Osteoblast (primary cell): Measurements from ENCODE around the gene TALDO1. TPM values are rescaled to one million over a fixed set of nuclear protein-coding genes. Genes with fewer than 3 reads are reported as not detected.
A peak's percentile ranks its signal among the peaks of the same experiment; 100 is the strongest.

Experiments
- DNase-seq: peaks from one replicate; pipeline ENCODE4 v3.0.0; 2011; ENCODE audit warnings: low spot score, mixed read lengths; ENCODE audit not compliant: insufficient read length; ENCODE audit errors: missing footprints
- H2AFZ ChIP-seq: 2 replicates; pipeline ENCODE4 v1.6.0; 2011; ENCODE audit warnings: mild to moderate bottlenecking, low read length
- H3K27ac ChIP-seq: 2 replicates; pipeline ENCODE4 v1.5.1; 2011; ENCODE audit warnings: mild to moderate bottlenecking, low read depth, low read length, moderate library complexity
- H3K27me3 ChIP-seq: 2 replicates; pipeline ENCODE4 v1.6.0; 2012; ENCODE audit warnings: mild to moderate bottlenecking, control low read depth, inconsistent platforms, low read length, moderate library complexity; ENCODE audit not compliant: insufficient read depth
- H3K36me3 ChIP-seq: 2 replicates; pipeline ENCODE4 v1.5.1; 2011; ENCODE audit warnings: mild to moderate bottlenecking, low read length, control low read depth, moderate library complexity; ENCODE audit not compliant: insufficient read depth
- H3K4me1 ChIP-seq: 2 replicates; pipeline ENCODE4 v1.5.1; 2011; ENCODE audit warnings: mild to moderate bottlenecking, low read length, control low read depth, moderate library complexity; ENCODE audit not compliant: insufficient read depth
- H3K4me2 ChIP-seq: 2 replicates; pipeline ENCODE4 v1.6.0; 2011; ENCODE audit warnings: mild to moderate bottlenecking, low read length; ENCODE audit not compliant: insufficient read depth
- H3K4me3 ChIP-seq: fragments of 200-600 bp; sonication (generic); 3 replicates; pipeline ENCODE4 v1.5.1; 2012; ENCODE audit warnings: mild to moderate bottlenecking, low read length, inconsistent platforms; ENCODE audit not compliant: insufficient read depth
- H3K79me2 ChIP-seq: 2 replicates; pipeline ENCODE4 v1.6.0; 2012; ENCODE audit warnings: mild to moderate bottlenecking, low read length, control low read depth, inconsistent platforms; ENCODE audit not compliant: insufficient read depth
- H3K9me3 ChIP-seq: 2 replicates; pipeline ENCODE4 v1.5.1; 2011; ENCODE audit warnings: low read depth, low read length, control low read depth
- H4K20me1 ChIP-seq: 2 replicates; pipeline ENCODE4 v1.6.0; 2012; ENCODE audit warnings: mild to moderate bottlenecking, low read length, control low read depth; ENCODE audit not compliant: insufficient read depth
- total RNA-seq: library from RNA; depleted of rRNA; stranded (reverse); fragments of >200 nt; gene quantifications from 2 replicates; pipeline ENCODE4 v1.2.3, GENCODE V29; 2012
- TF ChIP-seq, protein P1 (sequence below): IDR thresholded peaks from 2 replicates; pipeline ENCODE4 v1.5.1; 2011; ENCODE audit warnings: mild to moderate bottlenecking, low read depth, low read length, moderate library complexity; ENCODE audit errors: extremely low read depth

The TALDO1 gene
- total RNA-seq, 1 donor, result 204 TPM

DNA sequence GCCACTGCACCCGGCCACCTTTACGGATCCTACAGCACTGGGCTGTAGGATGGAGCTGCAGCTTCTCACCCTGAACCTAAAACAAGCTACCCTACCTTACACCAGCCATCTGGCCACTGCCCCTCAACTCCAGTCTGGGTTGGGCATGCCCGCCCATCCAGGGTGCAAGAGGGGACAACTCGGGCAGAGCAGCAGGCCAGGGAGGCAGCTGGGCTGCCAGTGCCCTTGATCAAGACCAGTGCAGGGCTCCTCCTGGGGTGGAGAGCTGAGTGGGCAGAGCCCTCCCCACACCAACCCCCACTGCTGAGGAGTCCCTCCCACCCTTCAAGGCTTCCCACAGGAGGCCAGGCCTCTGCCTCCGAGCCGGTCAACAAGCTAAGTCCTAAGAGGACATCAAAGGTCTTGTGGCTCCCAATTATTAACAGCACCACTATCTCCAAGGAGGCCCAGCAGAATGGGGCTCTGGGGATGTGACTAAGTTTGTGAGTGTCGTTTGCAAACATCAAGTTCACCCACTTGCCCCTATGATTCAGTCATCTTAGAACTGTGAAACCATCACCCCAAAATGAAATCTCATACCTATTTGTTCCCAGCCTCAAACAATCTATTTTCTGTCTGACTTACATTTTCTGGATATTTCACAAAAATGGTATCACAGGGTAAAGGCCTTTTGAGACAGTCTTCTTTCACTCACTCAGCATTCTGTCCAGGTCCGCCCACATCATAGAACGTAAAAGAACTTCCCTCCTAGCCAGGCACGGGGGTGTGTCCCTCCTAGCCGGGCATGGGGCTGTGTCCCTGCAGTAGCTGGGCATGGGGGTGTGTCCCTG is 19.1 kb downstream of the TALDO1 start:
- no peaks in the 10 kb centered on the region for H3K9me3 ChIP-seq
- H3K27me3 ChIP-seq, result no peaks in the 10 kb centered on the region
- H2AFZ ChIP-seq, result no peak overlapping the region
- peaks cover 28% of the 10 kb centered on the region for H3K79me2 ChIP-seq
- no peak overlapping the region for H3K4me2 ChIP-seq
- peak overlapping the region; percentile 46 for H3K27ac ChIP-seq
- DNase-seq, result peak; percentile 85
- no peak overlapping the region for H3K4me3 ChIP-seq
- H4K20me1 ChIP-seq, result peaks cover 59% of the 10 kb centered on the region
- peaks cover 63% of the 10 kb centered on the region for H3K36me3 ChIP-seq
- H3K4me1 ChIP-seq, result peaks cover 20% of the 10 kb centered on the region
- TF ChIP-seq, protein P1, sequence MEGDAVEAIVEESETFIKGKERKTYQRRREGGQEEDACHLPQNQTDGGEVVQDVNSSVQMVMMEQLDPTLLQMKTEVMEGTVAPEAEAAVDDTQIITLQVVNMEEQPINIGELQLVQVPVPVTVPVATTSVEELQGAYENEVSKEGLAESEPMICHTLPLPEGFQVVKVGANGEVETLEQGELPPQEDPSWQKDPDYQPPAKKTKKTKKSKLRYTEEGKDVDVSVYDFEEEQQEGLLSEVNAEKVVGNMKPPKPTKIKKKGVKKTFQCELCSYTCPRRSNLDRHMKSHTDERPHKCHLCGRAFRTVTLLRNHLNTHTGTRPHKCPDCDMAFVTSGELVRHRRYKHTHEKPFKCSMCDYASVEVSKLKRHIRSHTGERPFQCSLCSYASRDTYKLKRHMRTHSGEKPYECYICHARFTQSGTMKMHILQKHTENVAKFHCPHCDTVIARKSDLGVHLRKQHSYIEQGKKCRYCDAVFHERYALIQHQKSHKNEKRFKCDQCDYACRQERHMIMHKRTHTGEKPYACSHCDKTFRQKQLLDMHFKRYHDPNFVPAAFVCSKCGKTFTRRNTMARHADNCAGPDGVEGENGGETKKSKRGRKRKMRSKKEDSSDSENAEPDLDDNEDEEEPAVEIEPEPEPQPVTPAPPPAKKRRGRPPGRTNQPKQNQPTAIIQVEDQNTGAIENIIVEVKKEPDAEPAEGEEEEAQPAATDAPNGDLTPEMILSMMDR, result no peak

- no peaks in the 10 kb centered on the region for H3K27me3 ChIP-seq
- peaks cover 62% of the 10 kb centered on the region for H4K20me1 ChIP-seq
Measured at GRCh38 chr11:766936-767210, 19.6 kb downstream of the TALDO1 start.

GRCh38 chr11:767238-767637 is 20.0 kb downstream of the TALDO1 start:
- H3K36me3 ChIP-seq, result peaks cover 64% of the 10 kb centered on the region
- H3K9me3 ChIP-seq, result no peaks in the 10 kb centered on the region
- no peak overlapping the region for H3K27ac ChIP-seq
- TF ChIP-seq, protein P1, result no peak
- no peaks in the 10 kb centered on the region for H3K27me3 ChIP-seq
- peaks cover 60% of the 10 kb centered on the region for H4K20me1 ChIP-seq
- no peak overlapping the region for H3K4me3 ChIP-seq
- peak; percentile 37 for DNase-seq
- H3K4me2 ChIP-seq, result no peak overlapping the region
- H3K4me1 ChIP-seq, result peaks cover 19% of the 10 kb centered on the region
- no peak overlapping the region for H2AFZ ChIP-seq
- H3K79me2 ChIP-seq, result peaks cover 36% of the 10 kb centered on the region

More at GRCh38 chr11:766936-767210, 19.6 kb downstream of the TALDO1 start:
- peak overlapping the region; percentile 44 for H3K27ac ChIP-seq
- no peak overlapping the region for H3K4me2 ChIP-seq
- peaks cover 20% of the 10 kb centered on the region for H3K4me1 ChIP-seq
- TF ChIP-seq, protein P1, result no peak
- H3K36me3 ChIP-seq, result peaks cover 64% of the 10 kb centered on the region
- H2AFZ ChIP-seq, result no peak overlapping the region
- no peak for DNase-seq
- no peaks in the 10 kb centered on the region for H3K9me3 ChIP-seq
- H3K4me3 ChIP-seq, result no peak overlapping the region
- H3K79me2 ChIP-seq, result peaks cover 33% of the 10 kb centered on the region

DNA sequence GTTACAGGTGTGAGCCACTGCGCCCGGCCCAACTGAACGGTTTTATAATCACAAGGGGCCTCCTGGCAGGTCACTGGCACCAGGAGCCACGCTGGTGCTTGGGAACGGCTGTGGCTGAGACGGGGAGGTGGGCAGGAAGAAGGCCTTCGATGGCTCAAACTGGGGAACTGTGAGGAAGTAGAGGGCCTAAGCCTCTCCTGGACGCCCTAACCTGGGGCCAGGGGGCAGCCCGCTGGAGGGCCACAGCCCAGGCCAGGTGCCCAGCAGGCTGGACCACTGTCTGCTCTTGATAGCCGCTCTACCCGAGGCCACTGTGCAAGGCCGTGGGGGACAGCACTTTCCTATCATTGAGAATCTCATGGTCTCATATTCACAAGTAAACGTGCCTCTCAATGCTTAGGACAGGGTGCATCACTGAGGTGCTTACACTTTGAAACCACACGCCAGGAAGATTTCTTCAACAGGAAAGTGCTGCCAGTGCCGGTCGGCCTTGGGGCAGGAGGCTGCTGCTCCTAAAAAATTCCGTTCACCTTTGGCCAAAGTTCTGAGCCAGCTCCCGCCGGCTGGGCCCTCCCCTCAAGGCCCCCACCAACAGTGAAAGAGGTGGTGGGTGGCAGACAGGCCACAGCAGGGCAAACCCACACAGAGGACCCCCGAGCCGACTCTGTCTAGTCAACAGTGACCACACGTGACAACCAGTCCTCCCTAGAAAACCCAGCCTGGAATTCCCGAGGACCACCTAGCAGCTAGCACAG is 22.8 kb downstream of the TALDO1 start:
- H3K36me3 ChIP-seq, result peaks cover 61% of the 10 kb centered on the region

More for the DNA sequence above, 22.8 kb downstream of the TALDO1 start:
- peak; percentile 92 for DNase-seq
- no peaks in the 10 kb centered on the region for H3K9me3 ChIP-seq
- no peaks in the 10 kb centered on the region for H3K27me3 ChIP-seq
- TF ChIP-seq, protein P1, result no peak
- H3K4me2 ChIP-seq, result no peak overlapping the region
- H3K79me2 ChIP-seq, result peaks cover 56% of the 10 kb centered on the region
- H4K20me1 ChIP-seq, result peaks cover 66% of the 10 kb centered on the region
- peaks cover 14% of the 10 kb centered on the region for H3K4me1 ChIP-seq
- H3K27ac ChIP-seq, result no peak overlapping the region
- H3K4me3 ChIP-seq, result no peak overlapping the region
- H2AFZ ChIP-seq, result no peak overlapping the region
